ENCODE measurements around the gene PTGER3.

The PTGER3 gene

DNA sequence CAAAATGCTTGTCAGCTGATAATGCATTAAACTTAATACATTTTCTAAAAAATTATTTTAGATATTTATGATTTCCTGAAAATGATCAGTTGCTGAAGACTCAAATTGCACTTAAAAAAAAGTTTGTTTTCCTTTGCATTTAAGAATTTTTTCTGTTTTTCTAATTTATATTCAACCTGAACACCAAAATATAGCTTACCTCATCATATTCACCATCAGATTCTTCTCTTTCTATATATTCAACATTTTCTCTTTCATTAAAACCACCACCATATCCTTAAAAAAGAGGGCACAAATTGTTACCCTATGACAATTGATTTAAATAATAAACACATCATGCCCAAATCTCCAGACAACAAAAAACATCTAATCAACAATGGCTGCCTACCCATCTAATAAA, 24.7 kb upstream of the PTGER3 start:
- TF ChIP-seq ZFX (IDR thresholded peaks at IDR 0.05): no peak
- TF ChIP-seq CTCF (conservative IDR thresholded peaks at IDR 0.05): no peak
- H3K27ac ChIP-seq: no peak overlapping the region

GRCh38 chr1:71071720-71072119, 24.1 kb upstream of the PTGER3 start:
- TF ChIP-seq CTCF (conservative IDR thresholded peaks at IDR 0.05): no peak
- TF ChIP-seq ZFX (IDR thresholded peaks at IDR 0.05): no peak
- H3K27ac ChIP-seq: no peak overlapping the region

DNA sequence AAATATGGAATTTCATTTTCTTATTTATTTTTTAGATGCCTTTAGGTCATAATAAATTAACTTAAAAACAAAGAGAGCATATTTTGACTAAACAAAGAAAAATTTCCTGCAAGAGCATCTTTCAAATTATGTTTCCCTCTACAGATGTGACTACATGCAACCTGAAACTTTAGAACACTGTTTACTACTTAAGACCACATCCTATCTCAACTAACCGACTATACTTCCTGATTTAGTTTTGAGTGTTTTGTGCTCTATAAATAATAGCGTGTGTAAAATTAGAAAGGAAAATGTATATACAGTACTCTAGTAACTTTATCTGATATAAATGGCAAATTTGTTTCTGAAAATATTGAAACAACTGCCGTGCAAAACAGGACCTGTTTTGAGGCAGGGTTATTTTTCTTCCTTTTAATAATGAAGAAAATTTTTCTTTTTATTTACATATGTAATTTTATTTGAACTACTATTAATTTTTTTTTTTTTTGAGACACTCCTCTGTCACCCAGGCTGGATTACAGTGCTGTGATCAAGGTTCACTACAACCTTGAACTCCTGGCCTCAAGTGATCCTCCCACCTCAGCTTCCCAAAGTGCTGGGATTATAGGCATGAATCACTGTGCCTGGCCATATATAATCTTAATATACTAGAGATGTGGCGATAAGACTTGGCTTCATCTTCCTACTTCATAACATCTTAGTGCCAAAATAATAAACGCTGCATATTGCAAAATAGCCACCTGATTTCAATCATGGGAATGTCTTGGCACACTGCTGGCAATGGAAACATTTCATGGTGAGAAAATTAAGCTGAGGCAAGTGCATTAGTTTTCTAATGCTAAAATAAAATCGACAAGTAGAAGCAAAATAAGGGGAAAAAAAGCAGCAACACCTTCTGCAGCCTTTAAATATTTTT, 21.0 kb upstream of the PTGER3 start:
- TF ChIP-seq CTCF (conservative IDR thresholded peaks at IDR 0.05) (no peak), ZFX (IDR thresholded peaks at IDR 0.05) (no peak)
- H3K27ac ChIP-seq: no peak overlapping the region

- TF ChIP-seq ZFX (IDR thresholded peaks at IDR 0.05) (no peak), CTCF (conservative IDR thresholded peaks at IDR 0.05) (no peak)
- no peak overlapping the region for H3K27ac ChIP-seq
Observed at GRCh38 chr1:71054791-71055190, 7.2 kb upstream of the PTGER3 start.

DNA sequence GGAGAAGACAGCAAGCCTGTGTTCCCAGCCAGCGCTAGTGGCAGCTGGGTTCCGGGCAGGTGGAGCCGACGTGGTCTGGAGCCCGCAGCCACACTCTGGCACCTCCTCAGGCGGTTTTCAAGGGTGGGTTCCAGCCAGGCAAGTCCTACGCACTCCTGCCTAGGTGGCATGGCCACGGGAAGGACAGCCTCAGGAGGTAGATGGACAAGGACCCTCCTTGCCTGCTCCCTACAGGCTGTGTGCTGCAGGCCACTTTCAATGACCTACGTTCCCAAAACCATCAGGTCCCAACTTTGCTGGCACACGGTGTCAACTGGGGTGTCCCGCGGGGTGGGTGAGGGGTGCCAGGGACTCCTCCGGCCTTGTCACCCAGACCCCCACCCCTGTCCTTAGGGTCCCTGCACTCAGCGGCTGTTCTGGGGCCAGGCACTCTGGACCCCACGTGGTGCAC, 6.7 kb upstream of the PTGER3 start:
- TF ChIP-seq ZFX (IDR thresholded peaks at IDR 0.05): no peak
- no peak for TF ChIP-seq CTCF (conservative IDR thresholded peaks at IDR 0.05)
- no peak overlapping the region for H3K27ac ChIP-seq

DNA sequence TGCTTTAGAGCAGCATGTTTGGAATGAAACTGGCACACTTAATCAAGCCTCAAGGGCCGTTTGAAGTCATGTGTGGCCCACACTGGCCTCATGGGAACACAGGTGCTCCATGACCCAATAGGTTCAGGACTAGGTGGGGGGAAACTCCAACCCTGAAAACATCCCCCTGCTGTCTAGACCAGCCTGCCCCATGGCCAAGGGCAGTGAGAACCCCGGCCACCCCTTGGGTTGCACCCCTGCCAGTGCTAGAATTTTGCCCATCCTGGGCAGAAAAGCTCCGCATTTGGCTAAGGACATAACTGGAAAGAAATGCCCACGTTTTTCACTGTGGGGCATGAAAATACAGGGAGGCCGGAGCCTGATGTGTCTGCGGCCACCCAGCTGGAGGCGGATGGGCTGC, 6.1 kb upstream of the PTGER3 start:
- TF ChIP-seq CTCF (conservative IDR thresholded peaks at IDR 0.05) (no peak), ZFX (IDR thresholded peaks at IDR 0.05) (no peak)
- no peak overlapping the region for H3K27ac ChIP-seq

GRCh38 chr1:71053146-71053545, 5.5 kb upstream of the PTGER3 start:
- TF ChIP-seq CTCF (conservative IDR thresholded peaks at IDR 0.05) (no peak), ZFX (IDR thresholded peaks at IDR 0.05) (no peak)
- H3K27ac ChIP-seq: no peak overlapping the region

Data from C4-2B (cell line).